ENCODE measurements around the gene ZDHHC9.

DNA sequence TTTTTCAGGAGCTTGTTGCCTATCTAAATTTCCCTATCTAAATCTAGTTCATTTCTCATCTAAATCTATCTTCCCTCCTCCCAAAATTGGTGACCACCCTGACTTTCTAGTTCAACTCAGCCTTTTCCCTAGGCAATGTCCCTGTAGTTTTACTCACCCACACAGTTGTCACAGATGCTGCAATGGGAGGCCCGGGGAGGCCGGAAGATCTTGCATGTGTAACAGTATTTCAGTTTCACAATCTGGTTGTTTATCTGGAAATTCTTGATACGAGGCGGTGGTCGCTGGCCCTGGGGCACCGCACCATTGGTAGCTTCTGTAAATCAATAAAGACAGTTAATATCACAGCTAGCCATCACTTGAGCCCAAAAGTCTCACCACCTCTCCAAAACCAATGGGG lies 20.2 kb downstream of the ZDHHC9 start:
- TF ChIP-seq, protein P1, sequence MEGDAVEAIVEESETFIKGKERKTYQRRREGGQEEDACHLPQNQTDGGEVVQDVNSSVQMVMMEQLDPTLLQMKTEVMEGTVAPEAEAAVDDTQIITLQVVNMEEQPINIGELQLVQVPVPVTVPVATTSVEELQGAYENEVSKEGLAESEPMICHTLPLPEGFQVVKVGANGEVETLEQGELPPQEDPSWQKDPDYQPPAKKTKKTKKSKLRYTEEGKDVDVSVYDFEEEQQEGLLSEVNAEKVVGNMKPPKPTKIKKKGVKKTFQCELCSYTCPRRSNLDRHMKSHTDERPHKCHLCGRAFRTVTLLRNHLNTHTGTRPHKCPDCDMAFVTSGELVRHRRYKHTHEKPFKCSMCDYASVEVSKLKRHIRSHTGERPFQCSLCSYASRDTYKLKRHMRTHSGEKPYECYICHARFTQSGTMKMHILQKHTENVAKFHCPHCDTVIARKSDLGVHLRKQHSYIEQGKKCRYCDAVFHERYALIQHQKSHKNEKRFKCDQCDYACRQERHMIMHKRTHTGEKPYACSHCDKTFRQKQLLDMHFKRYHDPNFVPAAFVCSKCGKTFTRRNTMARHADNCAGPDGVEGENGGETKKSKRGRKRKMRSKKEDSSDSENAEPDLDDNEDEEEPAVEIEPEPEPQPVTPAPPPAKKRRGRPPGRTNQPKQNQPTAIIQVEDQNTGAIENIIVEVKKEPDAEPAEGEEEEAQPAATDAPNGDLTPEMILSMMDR (IDR thresholded peaks at IDR 0.05): peak; percentile 9
- no peak for TF ChIP-seq EZH2 (IDR thresholded peaks at IDR 0.05; ENCODE audit: borderline replicate concordance, insufficient read depth, low read depth, low read length, poor library complexity, severe bottlenecking)
